Measurements from ENCODE around the gene TMEM109.

Gene TMEM109

GRCh38 chr11:60873533-60873932 is 40.4 kb upstream of the TMEM109 start:
- no peak for TF ChIP-seq CTCF (IDR thresholded peaks at IDR 0.05; ENCODE audit: low read length, missing control alignments)
- H3K4me3 ChIP-seq (replicated peaks; ENCODE audit: low read depth, low read length): no peak overlapping the region

GRCh38 chr11:60874421-60875365 is 39.3 kb upstream of the TMEM109 start:
- TF ChIP-seq CTCF (IDR thresholded peaks at IDR 0.05; ENCODE audit: low read length, missing control alignments): no peak
- DNase-seq (ENCODE audit: low read depth): no peak
- H3K4me3 ChIP-seq (replicated peaks; ENCODE audit: low read depth, low read length): no peak overlapping the region

More at GRCh38 chr11:60873533-60873932, 40.4 kb upstream of the TMEM109 start:
- no peak for DNase-seq (ENCODE audit: low read depth)

DNA sequence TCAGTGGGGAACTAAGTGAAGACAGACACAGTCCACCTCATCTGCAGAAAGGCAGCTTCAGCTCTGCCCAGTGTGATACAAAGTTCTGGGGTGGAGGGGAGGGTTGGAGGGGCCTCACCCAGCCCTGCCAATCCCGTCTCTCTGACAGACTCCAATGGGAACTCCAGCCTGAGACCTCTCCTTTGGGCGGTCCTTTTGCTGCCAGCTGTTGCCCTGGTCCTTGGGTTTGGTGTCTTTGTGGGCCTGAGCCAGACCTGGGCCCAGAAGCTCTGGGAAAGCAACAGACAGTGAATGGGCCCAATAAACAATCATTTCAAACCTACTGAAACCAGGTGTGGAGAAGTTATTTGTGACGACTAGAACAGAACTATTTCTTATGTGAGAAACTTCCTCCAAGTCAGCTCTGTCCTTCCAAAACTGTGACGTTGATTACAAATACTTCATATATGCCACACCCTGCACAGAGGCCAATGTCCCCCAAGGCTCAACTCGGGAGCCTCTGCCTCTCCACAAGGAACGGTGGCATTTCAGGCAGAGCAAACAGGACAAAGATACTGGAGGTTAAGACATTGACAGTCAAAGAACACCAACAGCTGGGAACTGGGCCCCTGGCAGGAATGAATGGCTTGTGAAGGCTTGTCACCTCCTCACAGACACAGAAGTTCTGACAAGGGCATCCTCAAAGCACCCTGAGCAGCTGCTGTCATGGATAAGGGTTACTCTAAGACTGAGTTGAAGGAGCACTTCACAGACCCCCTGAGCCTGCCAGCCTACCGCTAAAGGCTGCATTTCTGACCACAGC is 38.4 kb upstream of the TMEM109 start:
- no peak for DNase-seq (ENCODE audit: low read depth)
- no peak for TF ChIP-seq CTCF (IDR thresholded peaks at IDR 0.05; ENCODE audit: low read length, missing control alignments)
- no peak overlapping the region for H3K4me3 ChIP-seq (replicated peaks; ENCODE audit: low read depth, low read length)

GRCh38 chr11:60876168-60876485 is 37.8 kb upstream of the TMEM109 start:
- H3K4me3 ChIP-seq (replicated peaks; ENCODE audit: low read depth, low read length): no peak overlapping the region
- TF ChIP-seq CTCF (IDR thresholded peaks at IDR 0.05; ENCODE audit: low read length, missing control alignments): no peak
- DNase-seq (ENCODE audit: low read depth): no peak

DNA sequence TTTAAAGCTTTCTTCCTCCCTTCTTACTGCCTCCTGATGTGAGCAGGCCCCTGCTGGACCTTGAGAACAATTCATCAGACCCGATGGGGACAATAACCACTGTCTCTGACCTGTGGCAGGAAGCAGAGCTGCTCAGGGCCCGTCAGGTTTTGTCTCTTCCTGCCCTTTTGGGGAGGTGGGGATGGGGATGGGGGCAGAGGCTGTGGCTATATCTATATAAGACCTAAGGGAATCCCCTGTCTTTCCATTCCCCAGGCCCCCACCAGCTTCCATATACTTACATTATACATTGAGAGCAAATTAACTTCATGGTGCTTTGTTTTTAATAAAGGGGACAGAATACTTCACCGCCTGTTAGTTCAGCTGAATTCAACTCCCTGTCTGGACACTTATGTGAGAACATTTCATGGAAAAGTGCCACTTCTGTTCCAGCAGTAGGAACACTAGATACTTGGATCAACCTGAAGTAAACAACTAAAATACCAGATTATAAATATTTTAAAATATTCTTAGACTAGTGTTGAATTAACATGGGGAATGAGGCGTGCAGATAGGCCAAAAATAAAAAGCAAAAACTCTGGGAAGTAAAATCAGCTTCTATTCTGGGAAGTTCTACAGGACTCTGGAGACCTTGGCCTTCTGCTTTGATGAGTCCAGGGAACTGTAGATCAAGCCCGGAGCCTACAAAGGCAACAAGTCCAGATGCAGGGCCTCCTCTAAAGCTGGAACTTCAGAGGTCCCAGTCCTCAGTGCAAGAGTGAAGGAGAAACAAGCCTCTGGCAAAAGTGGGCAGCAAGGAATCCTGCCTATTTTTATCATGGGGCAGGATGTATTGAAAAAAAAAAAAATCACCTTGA is 35.5 kb upstream of the TMEM109 start:
- no peak for TF ChIP-seq CTCF (IDR thresholded peaks at IDR 0.05; ENCODE audit: low read length, missing control alignments)

GRCh38 chr11:60879104-60879503 is 34.9 kb upstream of the TMEM109 start:
- no peak overlapping the region for H3K4me3 ChIP-seq (replicated peaks; ENCODE audit: low read depth, low read length)
- no peak for TF ChIP-seq CTCF (IDR thresholded peaks at IDR 0.05; ENCODE audit: low read length, missing control alignments)
- DNase-seq (ENCODE audit: low read depth): no peak

More for the DNA sequence above, 35.5 kb upstream of the TMEM109 start:
- H3K4me3 ChIP-seq (replicated peaks; ENCODE audit: low read depth, low read length): no peak overlapping the region
- no peak for DNase-seq (ENCODE audit: low read depth)

All from fibroblast of pulmonary artery (primary cell).